KG1 (cell line): ENCODE results near the gene PLSCR1.
"Not testable (repeated sequence)": the region's sequence is repeated elsewhere in the genome, so short reads cannot be mapped to it uniquely, and the experiment has no call there.

Source experiments
- DNase-seq: peaks from one replicate; lab custom pipeline; 2025; lab: John Stamatoyannopoulos, UW

Gene PLSCR1

DNA sequence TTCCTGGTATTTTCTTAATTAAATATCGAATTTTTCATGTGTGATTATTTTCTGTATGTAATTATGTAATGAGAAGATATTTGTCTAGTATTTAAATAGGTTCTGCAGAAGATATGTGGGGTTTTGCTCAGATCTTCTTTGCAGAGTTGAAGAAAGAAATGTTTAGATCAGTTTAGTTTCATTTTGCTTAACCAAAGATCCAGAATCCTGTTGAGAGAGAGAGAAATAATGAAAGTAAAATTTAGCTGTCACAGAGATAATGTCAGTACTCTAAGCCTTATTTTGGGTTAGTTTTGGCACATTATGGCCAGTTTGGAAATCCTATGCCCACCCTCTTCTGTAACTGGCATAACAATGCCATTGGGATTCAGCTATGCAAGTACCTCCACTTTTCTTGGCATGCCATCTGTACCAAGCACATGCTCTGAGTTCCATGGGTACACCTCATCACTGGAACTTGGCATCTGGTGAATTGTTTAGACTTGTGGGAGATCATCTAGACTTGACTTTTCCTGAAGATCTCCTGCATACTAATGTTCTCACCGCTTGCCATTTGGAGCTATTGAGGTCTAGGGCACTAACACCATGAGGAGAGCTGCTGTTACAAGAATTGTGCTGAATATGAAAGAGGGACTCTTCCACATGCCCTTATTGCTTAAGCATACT lies 30.9 kb downstream of the PLSCR1 start:
- DNase-seq, result no peak

DNA sequence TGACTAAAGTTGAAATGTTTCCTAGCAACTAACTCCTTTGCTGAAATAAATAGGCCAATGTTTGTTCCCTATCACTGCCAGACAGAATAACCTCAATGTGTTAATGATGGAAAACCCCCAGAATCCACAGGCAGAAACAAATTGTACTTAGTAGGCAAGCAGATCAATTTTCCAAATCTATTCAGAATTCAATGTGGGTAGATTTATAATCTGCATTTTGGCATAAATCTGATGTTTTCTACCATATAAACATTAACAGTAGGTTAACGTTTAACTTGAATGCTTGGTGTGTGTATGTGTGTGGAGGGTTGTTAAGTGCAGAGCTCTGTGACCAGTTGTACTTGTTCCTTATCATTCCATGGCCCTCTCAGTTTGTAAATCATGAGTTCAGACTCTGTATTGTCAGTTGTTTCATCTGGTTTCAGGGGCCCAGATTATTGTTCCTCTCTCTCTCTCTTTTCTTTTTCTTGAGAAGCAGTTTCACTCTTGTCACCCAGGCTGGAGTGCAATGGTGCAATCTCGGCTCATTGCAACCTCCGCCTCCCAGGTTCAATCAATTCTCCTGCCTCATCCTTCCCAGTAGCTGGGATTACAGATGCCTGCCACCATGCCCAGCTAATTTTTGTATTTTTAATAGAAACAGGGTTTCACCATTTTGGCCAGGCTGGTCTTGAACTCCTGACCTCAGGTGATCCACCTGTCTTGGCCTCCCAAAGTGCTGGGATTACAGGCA lies 32.8 kb downstream of the PLSCR1 start:
- no peak for DNase-seq

DNA sequence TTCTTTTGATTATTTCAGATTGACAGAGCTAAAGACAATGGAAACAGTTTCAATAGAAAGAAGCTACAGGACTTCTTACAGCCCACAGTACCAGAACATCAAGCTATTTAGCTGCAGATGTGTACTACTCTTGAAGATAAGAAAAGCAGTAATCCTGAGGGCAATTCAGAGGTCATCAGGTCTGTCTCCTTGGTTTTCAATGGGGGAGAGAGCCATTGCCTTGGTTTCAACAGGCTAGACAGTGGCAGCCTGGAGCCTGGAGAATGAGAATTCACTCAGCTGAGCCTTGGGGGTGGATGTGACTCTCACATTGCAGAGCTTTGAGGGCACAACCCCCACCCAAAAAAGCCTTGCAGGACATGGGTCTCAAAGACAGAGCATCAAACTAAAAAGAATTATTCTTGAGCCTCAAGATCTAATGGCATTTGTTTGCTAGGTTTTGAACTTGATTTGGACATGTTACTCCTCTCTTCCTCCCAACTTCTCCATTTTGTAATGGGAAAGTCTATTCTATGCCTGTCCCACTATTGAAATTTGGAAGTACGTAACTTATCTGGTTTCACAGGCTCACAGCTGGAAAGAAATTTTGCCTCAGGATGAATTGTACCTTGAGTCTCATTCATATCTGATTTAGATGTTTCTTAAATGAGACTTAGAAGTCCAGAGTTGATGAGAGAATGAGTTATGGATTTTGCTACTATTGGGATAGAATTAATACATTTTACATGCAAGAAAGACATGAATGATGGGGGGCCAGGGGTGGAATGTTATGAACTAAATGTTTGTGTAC lies 36.9 kb downstream of the PLSCR1 start:
- DNase-seq, result no peak

DNA sequence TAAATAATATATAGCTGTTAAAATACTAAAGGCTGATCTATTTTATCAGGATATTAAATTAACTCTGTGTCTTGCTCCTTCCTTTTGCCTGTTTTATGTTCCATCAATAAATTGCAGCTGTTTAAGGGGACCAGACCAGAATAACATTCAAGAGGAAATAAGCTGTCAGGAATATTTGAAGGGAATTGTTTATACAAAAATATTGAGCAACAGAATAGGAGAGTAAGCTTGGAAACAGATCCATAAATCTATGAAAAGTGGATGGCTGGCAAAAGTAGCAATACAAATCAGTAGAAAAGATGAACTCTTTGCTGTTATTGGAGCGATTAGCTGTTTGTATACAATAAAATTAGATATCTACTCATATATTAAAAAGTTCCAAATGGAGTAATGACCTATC lies 38.9 kb downstream of the PLSCR1 start:
- no peak for DNase-seq

DNA sequence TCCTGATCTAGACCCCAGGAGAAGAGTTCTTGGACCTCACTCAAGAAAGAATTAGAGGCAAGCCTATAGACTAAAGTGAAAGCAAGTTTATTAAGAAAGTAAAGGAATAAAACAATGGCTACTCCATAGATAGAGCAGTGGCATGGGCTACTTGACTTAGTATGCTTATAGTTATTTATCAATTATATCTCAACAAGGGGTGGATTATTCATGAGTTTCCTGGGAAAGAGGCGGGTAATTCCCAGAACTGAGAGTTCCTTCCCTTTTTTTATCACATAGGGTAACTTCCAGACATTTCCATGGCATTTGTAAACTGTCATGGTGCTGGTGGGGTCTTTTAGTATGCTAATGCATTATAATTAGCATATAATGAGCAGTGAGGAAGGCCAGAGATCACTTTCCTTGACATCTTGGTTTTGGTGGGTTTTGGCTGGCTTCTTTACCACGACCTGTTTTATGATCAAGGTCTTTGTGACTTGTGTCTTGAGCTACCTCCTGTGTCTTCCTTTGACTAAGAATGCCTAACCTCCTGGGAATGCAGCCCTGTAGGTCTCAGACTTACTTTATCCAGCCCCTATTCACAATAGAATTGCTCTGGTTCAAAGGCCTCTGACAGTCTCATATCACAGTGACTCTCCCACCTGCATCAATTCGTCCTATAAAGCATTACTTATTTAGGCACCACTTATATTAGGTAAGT lies 39.8 kb downstream of the PLSCR1 start:
- no peak for DNase-seq

DNA sequence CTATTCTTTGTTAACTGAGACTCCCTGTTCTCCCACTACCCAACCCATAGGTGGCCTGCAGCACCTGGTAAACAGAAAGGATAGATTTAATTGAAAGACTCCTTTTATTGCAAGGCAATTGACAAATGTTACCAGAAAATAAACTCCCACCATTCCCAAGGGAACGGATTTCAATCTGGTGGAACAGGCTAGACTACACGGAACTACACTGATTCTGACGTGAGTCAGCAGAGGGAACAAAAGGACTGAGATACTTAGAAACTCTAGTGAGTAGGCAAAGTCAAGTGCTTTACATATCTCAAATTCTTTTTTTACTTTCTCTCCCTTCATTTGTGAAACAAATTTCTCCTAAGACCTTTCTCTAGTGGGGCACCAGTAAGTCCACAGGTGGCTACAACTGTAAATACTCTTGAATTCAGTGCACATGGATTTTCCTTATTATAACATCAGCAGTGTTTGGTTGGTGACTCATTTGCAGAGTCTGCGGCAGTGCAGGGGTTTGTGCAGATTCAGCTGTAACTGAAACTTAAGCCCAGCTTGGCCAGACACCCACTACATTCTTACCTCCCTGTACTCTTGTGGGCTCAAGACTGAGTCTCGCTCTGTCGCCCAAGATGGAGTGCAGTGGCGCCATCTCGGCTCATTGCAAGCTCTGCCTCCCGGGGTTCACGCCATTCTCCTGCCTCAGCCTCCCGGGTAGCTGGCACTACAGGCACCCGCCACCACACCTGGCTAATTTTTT lies 40.8 kb downstream of the PLSCR1 start:
- no peak for DNase-seq

DNA sequence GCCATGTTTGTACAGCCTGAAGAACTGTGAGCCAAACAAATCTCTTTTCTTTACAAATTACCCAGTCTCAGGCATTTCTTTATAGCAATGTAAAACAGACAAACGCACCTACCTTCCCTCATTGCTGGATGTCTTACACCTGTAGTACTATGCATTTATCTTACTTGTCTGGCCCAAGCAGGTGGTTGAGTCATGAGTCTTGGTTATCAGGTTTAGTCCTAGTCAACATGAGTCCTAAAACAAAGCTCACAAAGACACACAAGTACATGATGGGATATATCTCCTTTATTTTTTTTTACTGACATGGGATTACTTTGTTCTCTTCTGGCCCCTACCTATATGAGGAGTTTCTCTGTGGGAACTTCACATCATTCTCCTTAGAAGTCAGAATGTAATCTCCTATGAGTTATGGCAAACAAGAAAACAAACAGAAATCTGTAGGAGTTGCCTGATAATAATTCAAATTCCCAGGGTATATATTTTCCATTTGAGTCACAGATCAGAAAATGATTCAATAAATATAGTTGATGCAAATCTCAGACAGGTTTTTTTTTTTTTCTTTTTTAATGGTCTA lies 41.4 kb downstream of the PLSCR1 start:
- no peak for DNase-seq

DNA sequence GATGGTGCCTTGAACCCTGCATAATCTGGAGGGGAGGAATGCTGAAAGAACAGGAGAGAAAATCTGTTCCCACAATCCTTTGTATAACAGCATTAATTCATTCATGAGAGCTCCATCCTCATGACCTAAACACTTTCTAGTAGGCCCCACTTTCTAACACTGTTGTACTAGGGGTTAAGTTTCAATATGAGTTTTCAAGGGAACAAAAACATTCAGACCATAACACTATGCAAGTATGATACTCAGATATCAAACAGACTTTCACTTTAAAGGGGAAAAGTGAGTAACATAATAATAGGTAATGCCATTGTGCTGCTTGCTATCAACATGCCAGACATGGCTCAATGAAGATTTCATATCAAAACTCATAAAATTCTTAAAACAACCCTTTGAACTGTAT lies 42.7 kb downstream of the PLSCR1 start:
- DNase-seq, result no peak

DNA sequence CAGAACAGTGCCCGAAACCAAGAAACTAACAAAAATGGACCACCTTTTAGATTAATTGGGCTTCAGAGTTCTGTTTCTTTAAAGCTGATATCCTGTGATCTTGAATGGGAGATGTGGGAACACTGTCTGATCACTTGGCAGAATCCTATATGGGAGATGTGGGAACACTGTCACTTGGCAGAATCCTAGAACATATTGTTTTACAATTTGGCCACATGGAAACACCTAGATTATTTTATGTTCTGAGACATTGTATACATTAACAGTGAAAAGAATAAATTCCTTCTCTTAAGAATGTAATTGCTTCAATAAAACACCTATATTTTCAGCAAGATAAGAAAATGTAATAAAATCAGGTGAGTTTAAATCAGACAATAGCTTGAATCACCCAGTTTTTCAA lies 44.7 kb downstream of the PLSCR1 start:
- no peak for DNase-seq

DNA sequence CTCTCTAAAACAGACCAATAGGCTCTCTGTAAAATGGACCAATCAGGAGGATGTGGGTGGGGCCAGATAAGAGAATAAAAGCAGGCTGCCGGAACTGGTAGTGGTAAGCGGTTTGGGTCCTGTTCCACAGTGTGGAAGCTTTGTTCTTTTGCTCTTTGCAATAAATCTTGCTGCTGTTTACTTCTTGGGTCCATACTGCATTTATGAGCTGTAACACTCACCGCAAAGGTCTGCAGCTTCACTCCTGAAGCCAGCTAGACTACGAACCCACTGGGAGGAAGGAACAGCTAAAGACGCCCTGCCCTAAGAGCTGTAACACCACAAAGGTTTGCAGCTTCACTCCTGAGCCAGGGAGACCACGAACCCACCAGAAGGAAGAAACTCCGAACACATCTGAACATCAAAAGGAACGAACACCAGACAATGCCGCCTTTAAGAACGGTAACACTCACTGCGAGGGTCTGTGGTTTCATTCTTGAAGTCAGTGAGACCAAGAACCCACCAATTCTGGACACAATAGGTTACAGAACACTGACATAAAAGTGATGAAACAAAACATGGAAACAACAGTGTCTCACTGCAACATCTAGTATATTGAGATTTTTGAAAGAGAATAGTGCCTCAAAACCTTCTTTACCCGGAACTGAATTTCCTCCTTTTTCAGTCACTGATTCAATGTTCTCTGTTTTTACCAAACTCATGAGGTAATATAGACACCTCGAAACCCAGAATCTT lies 46.2 kb downstream of the PLSCR1 start:
- DNase-seq, result no peak

DNA sequence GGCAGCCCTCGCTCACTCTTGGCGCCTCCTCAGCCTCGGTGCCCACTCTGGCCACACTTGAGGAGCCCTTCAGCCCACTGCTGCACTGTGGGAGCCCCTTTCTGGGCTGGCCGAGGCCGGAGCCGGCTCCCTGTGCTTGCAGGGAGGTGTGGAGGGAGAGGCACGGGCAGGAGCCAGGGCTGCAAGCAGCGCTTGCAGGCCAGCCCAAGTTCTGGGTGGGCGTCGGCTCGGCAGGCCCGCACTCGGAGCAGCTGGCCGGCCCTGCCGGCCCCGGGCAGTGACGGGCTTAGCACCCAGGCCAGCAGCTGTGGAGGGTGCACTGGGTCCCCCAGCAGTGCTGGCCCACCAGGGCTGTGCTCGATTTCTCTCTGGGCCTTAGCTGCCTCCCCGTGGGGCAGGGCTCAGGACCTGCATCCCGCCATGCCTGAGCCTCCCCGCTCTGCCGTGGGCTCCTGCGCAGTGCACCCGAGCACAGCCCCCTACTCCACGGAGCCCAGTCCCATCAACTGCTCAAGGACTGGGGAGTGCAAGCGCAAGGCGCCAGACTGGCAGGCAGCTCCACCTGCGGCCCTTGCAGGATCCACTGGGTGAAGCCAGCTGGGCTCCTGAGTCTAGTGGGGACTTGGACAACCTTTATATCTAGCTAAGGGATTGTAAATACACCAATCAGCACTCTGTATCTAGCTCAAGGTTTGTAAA lies 47.1 kb downstream of the PLSCR1 start:
- not testable (repeated sequence) for DNase-seq

DNA sequence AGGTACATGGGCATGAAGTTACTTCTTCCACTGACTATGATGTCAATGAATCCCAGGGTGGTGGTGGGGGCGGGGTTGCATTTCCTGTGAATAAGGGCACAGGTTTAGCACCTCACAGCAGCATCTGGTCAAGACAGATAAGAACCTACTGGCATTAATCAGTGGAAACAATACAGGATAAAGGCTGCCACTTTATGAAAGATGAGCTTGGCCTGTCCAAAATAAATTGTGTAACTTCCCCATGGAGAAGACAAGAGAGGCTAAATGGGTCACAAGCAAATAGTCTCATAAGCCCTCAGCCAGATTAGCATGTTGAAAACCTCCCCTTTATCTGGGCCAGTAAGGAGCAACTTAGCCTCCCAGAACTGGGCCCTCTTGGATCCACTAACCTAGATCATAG lies 47.7 kb downstream of the PLSCR1 start:
- DNase-seq, result no peak

DNA sequence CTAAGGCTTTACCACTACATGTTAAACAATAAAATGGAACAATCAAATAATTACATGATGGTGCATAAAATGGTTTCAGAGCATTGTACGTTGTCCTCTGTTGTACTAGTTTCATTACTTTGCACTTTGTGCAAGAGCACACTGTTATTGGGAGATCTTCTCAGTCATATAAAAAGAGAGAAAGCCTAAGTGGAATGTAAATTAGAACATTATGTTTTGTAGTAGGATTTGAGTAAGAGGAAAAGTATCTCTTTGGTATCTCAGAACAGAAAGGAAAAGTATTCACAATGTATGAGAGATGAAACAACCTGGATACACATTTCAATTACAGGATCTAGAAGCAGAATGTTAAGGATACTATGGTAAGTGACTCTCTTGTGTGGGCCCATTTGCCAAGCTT lies 48.2 kb downstream of the PLSCR1 start:
- DNase-seq, result no peak

DNA sequence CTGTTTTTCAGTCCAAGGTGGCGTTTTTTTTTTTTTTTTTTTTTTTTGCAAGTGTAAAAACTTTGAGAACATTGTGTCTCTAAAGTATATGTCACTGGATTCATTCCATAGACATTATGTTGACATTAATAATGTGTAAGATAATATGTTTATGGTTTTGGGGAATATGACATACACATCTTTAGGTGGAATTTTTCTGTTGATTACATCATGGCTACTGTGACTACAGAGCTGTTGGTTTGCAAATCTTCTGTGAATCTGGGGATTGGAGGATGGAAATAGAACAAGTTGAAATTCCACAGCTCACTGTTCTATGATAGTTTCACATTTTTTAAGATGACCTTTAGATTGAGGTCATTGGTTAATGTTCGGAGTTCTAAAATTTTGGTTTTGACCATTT lies 50.6 kb downstream of the PLSCR1 start:
- DNase-seq, result no peak

DNA sequence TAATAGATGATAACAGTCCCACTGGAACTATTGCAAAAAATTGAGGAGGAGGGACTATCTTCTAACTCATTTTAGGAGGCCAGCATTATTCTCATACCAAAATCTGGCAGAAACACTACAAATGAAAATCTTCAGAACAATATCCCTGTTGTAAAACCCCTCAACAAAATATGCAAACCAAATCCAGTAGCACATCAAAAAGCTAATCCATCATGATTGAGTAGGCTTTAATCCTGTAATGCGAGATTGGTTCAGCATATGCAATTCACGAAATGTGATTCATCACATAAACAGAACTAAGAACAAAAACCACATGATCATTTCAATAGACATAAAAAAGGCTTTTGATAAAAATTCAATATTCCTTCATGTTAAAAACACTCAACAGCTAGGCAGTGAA lies 51.2 kb downstream of the PLSCR1 start:
- DNase-seq, result no peak

DNA sequence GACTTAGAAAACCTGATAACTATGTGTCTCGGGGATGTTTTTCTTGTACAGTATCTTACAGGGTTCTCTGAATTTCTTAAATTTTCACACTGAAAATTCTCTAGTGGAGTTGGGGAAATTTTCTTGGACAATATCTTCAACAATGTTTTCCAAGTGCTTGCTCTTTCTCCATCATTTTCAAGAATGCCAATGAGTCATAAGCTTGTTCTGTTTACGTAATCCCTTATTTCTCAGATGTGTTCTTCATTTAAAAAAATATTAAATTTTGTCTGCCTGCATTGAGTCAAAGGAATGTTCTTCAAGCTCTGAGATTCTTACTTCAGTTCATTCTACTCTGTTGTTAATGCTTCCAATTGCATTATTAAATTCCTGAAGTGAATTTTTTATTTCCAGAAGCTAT lies 53.1 kb downstream of the PLSCR1 start:
- DNase-seq, result no peak

DNA sequence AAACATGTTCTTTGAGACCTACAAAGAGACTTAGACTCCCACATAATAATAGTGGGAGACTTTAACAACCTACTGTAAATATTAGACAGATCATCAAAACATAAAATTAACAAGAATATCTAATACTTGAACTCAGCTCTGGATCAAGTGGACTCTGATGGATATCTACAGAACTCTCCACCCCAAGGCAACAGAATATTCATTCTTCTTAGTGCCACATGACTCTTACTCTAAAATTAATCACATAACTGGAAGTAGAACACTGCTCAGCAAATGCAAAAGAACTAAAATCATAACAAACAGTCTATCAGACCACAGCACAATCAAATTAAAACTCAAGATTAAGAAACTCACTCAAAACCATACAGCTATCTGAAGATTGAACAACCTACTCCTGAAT lies 59.1 kb downstream of the PLSCR1 start:
- DNase-seq, result no peak

DNA sequence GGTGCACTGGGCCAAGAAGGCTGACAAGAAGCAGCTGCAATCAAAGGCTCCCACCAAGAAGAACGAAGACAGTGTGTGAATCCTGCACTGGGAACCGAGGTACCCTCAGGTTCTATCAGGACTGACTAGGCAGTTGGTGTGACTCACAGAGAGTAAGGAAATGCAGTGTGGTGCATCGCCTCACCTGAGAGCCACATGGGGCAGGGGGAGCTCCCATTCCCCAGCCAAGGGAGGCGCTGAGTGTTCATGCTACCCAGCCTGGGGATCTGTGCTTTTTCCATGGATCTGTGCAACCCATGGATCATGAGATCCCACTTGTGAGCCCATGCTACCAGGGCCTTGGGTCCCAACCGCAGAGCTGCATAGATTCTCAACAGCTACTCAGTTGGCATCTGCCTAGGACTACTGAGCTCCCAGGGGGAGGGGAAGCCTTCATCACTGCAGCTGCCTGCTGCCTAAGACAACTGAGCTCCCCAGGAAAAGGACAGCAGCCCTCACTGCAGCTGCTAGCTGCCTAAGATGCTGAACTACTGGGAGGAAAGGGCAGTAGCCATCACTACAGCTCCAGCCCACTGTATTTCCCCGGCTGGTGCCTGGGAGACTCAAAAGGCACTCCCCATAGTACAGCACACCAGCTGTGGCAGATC lies 68.2 kb downstream of the PLSCR1 start:
- no peak for DNase-seq

DNA sequence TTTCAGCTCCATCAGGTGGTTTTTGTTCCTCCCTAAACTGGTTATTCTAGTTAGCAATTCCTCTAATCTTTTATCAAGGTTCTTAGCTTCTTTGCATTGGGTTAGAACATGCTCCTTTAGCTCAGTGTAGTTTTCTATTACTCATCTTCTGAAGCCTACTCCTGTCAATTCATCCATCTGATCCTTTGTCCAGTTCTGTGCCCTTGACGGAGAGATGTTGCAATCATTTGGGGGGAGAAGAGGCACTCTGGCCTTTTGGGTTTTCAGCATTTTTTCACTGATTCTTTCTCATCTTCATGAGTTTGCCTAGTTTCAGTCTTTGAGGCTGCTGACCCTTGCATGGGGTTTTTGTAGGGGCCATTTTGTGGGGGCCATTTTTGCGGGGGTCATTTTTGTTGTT lies 69.4 kb downstream of the PLSCR1 start:
- DNase-seq, result not testable (repeated sequence)

DNA sequence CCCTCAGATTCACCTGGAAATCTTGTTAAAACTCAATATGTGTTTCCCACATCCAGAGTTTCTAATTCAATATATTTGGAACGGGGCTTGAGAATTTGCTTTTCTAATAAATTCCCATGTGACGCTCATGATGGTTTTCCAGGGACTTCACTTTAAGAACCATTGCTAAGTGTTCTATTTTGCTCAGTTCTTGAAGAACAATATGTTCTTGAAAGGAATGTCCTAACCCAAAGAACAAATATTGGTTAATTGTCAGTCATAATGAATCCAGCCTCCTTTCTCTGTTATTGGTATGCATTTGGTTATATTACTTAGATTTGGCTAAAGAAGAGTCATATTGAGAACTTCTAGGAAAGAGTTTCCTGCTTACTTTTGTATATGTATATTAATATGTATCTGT lies 70.7 kb downstream of the PLSCR1 start:
- no peak for DNase-seq
